RWPE1 (cell line): Measurements from ENCODE around the gene GALNT6.

ENCODE experiments used
- CTCF ChIA-PET: fragments of 350-600 bp; sonication (Branson Sonifier 250); formaldehyde crosslinking; extraction: SDS; loops from one replicate; lab custom pipeline; 2021; lab: Yijun Ruan, JAX
- POLR2A ChIA-PET: fragments of 400-600 bp; formaldehyde crosslinking; extraction: SDS; loops from one replicate; lab custom pipeline; 2020; ENCODE audit warnings: antibody characterized with exemption; ENCODE audit not compliant: low non-redundant PET; lab: Yijun Ruan, JAX
- DNase-seq: peaks from one replicate; pipeline ENCODE4 v3.0.0; 2012; ENCODE audit warnings: low spot score
- H3K27ac ChIP-seq: fragments of 450-650 bp; 2 replicates; pipeline ENCODE4 v1.5.1; 2017
- CTCF ChIP-seq: fragments of 450-650 bp; conservative IDR thresholded peaks from 2 replicates; pipeline ENCODE4 v1.5.1; 2017; ENCODE audit warnings: low read depth, mild to moderate bottlenecking

GALNT6 gene

GRCh38 chr12:51407604-51408003, 16.4 kb upstream of the GALNT6 start:
- DNase-seq = no peak
- TF ChIP-seq CTCF = no peak
- ChIA-PET CTCF (interaction anchor here (0.6 to 1.0 kb wide), 2 partner anchors 14 to 30 kb away, joined by 3 to 4 read pairs; no protein-coding TSS in a partner anchor), POLR2A (no interaction called here)
- H3K27ac ChIP-seq = no peak overlapping the region

- POLR2A ChIA-PET = no interaction called here
- no peak overlapping the region for H3K27ac ChIP-seq
- DNase-seq = no peak
- CTCF ChIA-PET = no interaction called here
- no peak for TF ChIP-seq CTCF
Observed at GRCh38 chr12:51406859-51407258, 15.7 kb upstream of the GALNT6 start.

GRCh38 chr12:51406290-51406689, 15.1 kb upstream of the GALNT6 start:
- POLR2A ChIA-PET = no interaction called here
- no peak overlapping the region for H3K27ac ChIP-seq
- TF ChIP-seq CTCF = no peak
- no peak for DNase-seq
- CTCF ChIA-PET = interaction anchor here (0.9 kb wide), 1 partner anchor 11 kb away, joined by 3 read pairs; no protein-coding TSS in a partner anchor

- ChIA-PET POLR2A (no interaction called here), CTCF (interaction anchor here (0.9 kb wide), 1 partner anchor 11 kb away, joined by 3 read pairs; no protein-coding TSS in a partner anchor)
- DNase-seq = no peak
- TF ChIP-seq CTCF = no peak
- no peak overlapping the region for H3K27ac ChIP-seq
Observed at GRCh38 chr12:51405801-51406207, 14.6 kb upstream of the GALNT6 start.

GRCh38 chr12:51404627-51405026, 13.4 kb upstream of the GALNT6 start:
- no peak for TF ChIP-seq CTCF
- CTCF ChIA-PET = interaction anchor here (0.7 kb wide), 1 partner anchor 941 kb away, joined by 3 read pairs; no protein-coding TSS in a partner anchor

GRCh38 chr12:51403681-51404136, 12.5 kb upstream of the GALNT6 start:
- ChIA-PET POLR2A (no interaction called here), CTCF (no interaction called here)
- no peak overlapping the region for H3K27ac ChIP-seq
- DNase-seq = no peak
- TF ChIP-seq CTCF = no peak

More at GRCh38 chr12:51404627-51405026, 13.4 kb upstream of the GALNT6 start:
- POLR2A ChIA-PET = no interaction called here
- H3K27ac ChIP-seq = no peak overlapping the region
- no peak for DNase-seq
